GM18519 (cell line): ENCODE data around the gene CLN6.

Experiments
- ATAC-seq: cut with Tn5 transposase; IDR thresholded peaks from one replicate; pipeline ENCODE4 v1.9.1; 2021; ENCODE audit warnings: mild to moderate bottlenecking, moderate library complexity; ENCODE audit not compliant: unreplicated experiment, low FRiP score

CLN6 gene

GRCh38 chr15:68229386-68230156 lies at the start of gene CLN6:
CLN6 (minus strand) TSS chr15:68229728; CDS start chr15:68229584, 144 bp downstream.
- peak; percentile 44 for ATAC-seq

GRCh38 chr15:68278595-68279405 lies 49.3 kb upstream of the CLN6 start:
- ATAC-seq, result no peak

GRCh38 chr15:68278345-68278594 lies 48.7 kb upstream of the CLN6 start:
- ATAC-seq, result no peak

- peak; percentile 54 for ATAC-seq
Measured at GRCh38 chr15:68277603-68278344, 48.2 kb upstream of the CLN6 start, which contains the start of gene FEM1B. FEM1B (plus strand) TSS chr15:68277745; CDS start chr15:68278418, 673 bp downstream.

- ATAC-seq, result no peak
Measured at GRCh38 chr15:68277131-68277602, 47.6 kb upstream of the CLN6 start.

GRCh38 chr15:68276668-68277067 lies 47.1 kb upstream of the CLN6 start:
- ATAC-seq, result no peak

GRCh38 chr15:68275165-68275746 lies 45.7 kb upstream of the CLN6 start:
- no peak for ATAC-seq

- no peak for ATAC-seq
Measured at GRCh38 chr15:68274201-68274848, 44.8 kb upstream of the CLN6 start.

- no peak for ATAC-seq
Measured at GRCh38 chr15:68272721-68273271, 43.3 kb upstream of the CLN6 start.

- ATAC-seq, result no peak
Measured at GRCh38 chr15:68271854-68272471, 42.4 kb upstream of the CLN6 start.

GRCh38 chr15:68268405-68268804 lies 38.9 kb upstream of the CLN6 start:
- ATAC-seq, result no peak

GRCh38 chr15:68265674-68266073 lies 36.1 kb upstream of the CLN6 start:
- no peak for ATAC-seq

- no peak for ATAC-seq
Measured at GRCh38 chr15:68265081-68265480, 35.6 kb upstream of the CLN6 start.

- ATAC-seq, result no peak
Measured at GRCh38 chr15:68264282-68264681, 34.8 kb upstream of the CLN6 start.

- no peak for ATAC-seq
Measured at GRCh38 chr15:68262514-68263356, 33.2 kb upstream of the CLN6 start.

- ATAC-seq, result no peak
Measured at GRCh38 chr15:68261980-68262379, 32.5 kb upstream of the CLN6 start.

- no peak for ATAC-seq
Measured at GRCh38 chr15:68261241-68261640, 31.7 kb upstream of the CLN6 start.

- ATAC-seq, result no peak
Measured at GRCh38 chr15:68259883-68260282, 30.4 kb upstream of the CLN6 start.

- no peak for ATAC-seq
Measured at GRCh38 chr15:68258692-68259091, 29.2 kb upstream of the CLN6 start.
